Activated naive CD4-positive, alpha-beta T cell treated with anti-CD3 and anti-CD28 coated beads for 36 hours (primary cell): Measurements from ENCODE around the gene C1orf53. TPM values are rescaled to one million over a fixed set of nuclear protein-coding genes. Genes with fewer than 3 reads are reported as not detected.
A peak's percentile ranks its signal among the peaks of the same experiment; 100 is the strongest.

Experiments
- CTCF ChIA-PET: fragments of 350-600 bp; sonication (Branson Sonifier 250); formaldehyde crosslinking; loops from one replicate; lab custom pipeline; 2021; ENCODE audit warnings: antibody characterized with exemption; lab: Charles Lee
- DNase-seq: peaks from one replicate; pipeline ENCODE4 v3.0.0-alpha.2; 2020
- H3K27ac Mint-ChIP-seq: one replicate; pipeline ENCODE4 v1.8.0; 2021; ENCODE audit warnings: mild to moderate bottlenecking, mixed read lengths
- H3K27me3 Mint-ChIP-seq: one replicate; pipeline ENCODE4 v1.8.0; 2021; ENCODE audit warnings: low read depth, mixed read lengths
- H3K36me3 Mint-ChIP-seq: one replicate; pipeline ENCODE4 v1.8.0; 2021; ENCODE audit warnings: low read depth, mixed read lengths
- H3K4me1 Mint-ChIP-seq: one replicate; pipeline ENCODE4 v1.8.0; 2021; ENCODE audit warnings: low read depth, mixed read lengths
- H3K4me3 Mint-ChIP-seq: one replicate; pipeline ENCODE4 v1.8.0; 2021; ENCODE audit warnings: mild to moderate bottlenecking, moderate library complexity, mixed read lengths
- H3K9me3 Mint-ChIP-seq: one replicate; pipeline ENCODE4 v1.8.0; 2021; ENCODE audit warnings: mixed read lengths
- intact Hi-C: fragments of 100-400 bp; cut with micrococcal nuclease; formaldehyde crosslinking; loops from one replicate; pipeline ENCODE4 v1.15.1; 2023
- total RNA-seq, 2 experiments: library from RNA; stranded (reverse); gene quantifications; one replicate each; pipeline ENCODE4 v1.2.3, GENCODE V29; 2021

Gene C1orf53
- total RNA-seq, 2 experiments from 2014 or later = 0.52 TPM; not detected in 1

GRCh38 chr1:197909384-197909783 is 7.0 kb downstream of the C1orf53 start:
- CTCF ChIA-PET = interaction anchor here (0.7 to 1.8 kb wide), 3 partner anchors 10 to 295 kb away, joined by 3 to 4 read pairs (median 3); no protein-coding TSS in a partner anchor
- Mint-ChIP-seq H3K27ac (no peak overlapping the region), H3K27me3 (peaks cover 89% of the 10 kb centered on the region), H3K36me3 (no peaks in the 10 kb centered on the region), H3K9me3 (no peaks in the 10 kb centered on the region), H3K4me1 (peaks cover 51% of the 10 kb centered on the region), H3K4me3 (no peak overlapping the region)
- intact Hi-C loops = loop anchor here (1.0 kb wide), 1 partner anchor 9 kb away; no protein-coding TSS in a partner anchor
- no peak for DNase-seq

- Mint-ChIP-seq H3K27me3 (peaks cover 93% of the 10 kb centered on the region), H3K9me3 (no peaks in the 10 kb centered on the region), H3K27ac (no peak overlapping the region), H3K36me3 (no peaks in the 10 kb centered on the region), H3K4me1 (peaks cover 52% of the 10 kb centered on the region), H3K4me3 (peak overlapping the region; percentile 62)
- CTCF ChIA-PET = interaction anchor here (0.5 to 1.8 kb wide), 7 partner anchors 9 to 389 kb away, joined by 3 to 4 read pairs (median 3); no protein-coding TSS in a partner anchor
- intact Hi-C loops = loop anchor here (2.0 kb wide), 1 partner anchor 348 kb away; no protein-coding TSS in a partner anchor
- DNase-seq = no peak
These were observed 7.9 kb downstream of the C1orf53 start for GRCh38 chr1:197910120-197910991.

GRCh38 chr1:197911111-197911856 is 8.9 kb downstream of the C1orf53 start:
- DNase-seq = no peak
- H3K9me3 Mint-ChIP-seq = no peaks in the 10 kb centered on the region
- no peaks in the 10 kb centered on the region for H3K36me3 Mint-ChIP-seq
- intact Hi-C loops = loop anchor here (2.0 kb wide), 1 partner anchor 348 kb away; no protein-coding TSS in a partner anchor
- CTCF ChIA-PET = interaction anchor here (0.5 to 1.8 kb wide), 4 partner anchors 43 to 385 kb away, joined by 3 to 4 read pairs (median 4); no protein-coding TSS in a partner anchor
- H3K27ac Mint-ChIP-seq = no peak overlapping the region
- peaks cover 93% of the 10 kb centered on the region for H3K27me3 Mint-ChIP-seq
- H3K4me1 Mint-ChIP-seq = peaks cover 61% of the 10 kb centered on the region
- peak overlapping the region; percentile 79 for H3K4me3 Mint-ChIP-seq

- CTCF ChIA-PET = interaction anchor here (0.7 to 1.6 kb wide), 3 partner anchors 8 to 386 kb away, joined by 3 to 6 read pairs (median 4); no protein-coding TSS in a partner anchor
- peaks cover 69% of the 10 kb centered on the region for H3K4me1 Mint-ChIP-seq
- no peaks in the 10 kb centered on the region for H3K36me3 Mint-ChIP-seq
- peak overlapping the region; percentile 53 for H3K27ac Mint-ChIP-seq
- intact Hi-C loops = loop anchor here (2.0 kb wide), 1 partner anchor 347 kb away; no protein-coding TSS in a partner anchor
- DNase-seq = no peak
- peak overlapping the region; percentile 79 for H3K4me3 Mint-ChIP-seq
- no peaks in the 10 kb centered on the region for H3K9me3 Mint-ChIP-seq
- peaks cover 95% of the 10 kb centered on the region for H3K27me3 Mint-ChIP-seq
These were observed 9.6 kb downstream of the C1orf53 start for GRCh38 chr1:197911857-197912696.

- CTCF ChIA-PET = interaction anchor here (0.6 to 1.3 kb wide), 3 partner anchors 9 to 797 kb away, joined by 3 to 6 read pairs (median 3); no protein-coding TSS in a partner anchor
- DNase-seq = no peak
These were observed 10.5 kb downstream of the C1orf53 start for GRCh38 chr1:197912739-197913494.

GRCh38 chr1:197913495-197914276 is 11.3 kb downstream of the C1orf53 start:
- intact Hi-C loops = no loop called here
- Mint-ChIP-seq H3K9me3 (no peaks in the 10 kb centered on the region), H3K4me3 (peak overlapping the region; percentile 79), H3K36me3 (no peaks in the 10 kb centered on the region), H3K27me3 (peaks cover 95% of the 10 kb centered on the region), H3K4me1 (peaks cover 78% of the 10 kb centered on the region), H3K27ac (no peak overlapping the region)
- CTCF ChIA-PET = interaction anchor here (0.6 to 1.6 kb wide), 4 partner anchors 10 to 392 kb away, joined by 3 to 8 read pairs (median 6); no protein-coding TSS in a partner anchor
- no peak for DNase-seq

More at GRCh38 chr1:197912739-197913494, 10.5 kb downstream of the C1orf53 start:
- H3K27me3 Mint-ChIP-seq = peaks cover 96% of the 10 kb centered on the region
- peaks cover 77% of the 10 kb centered on the region for H3K4me1 Mint-ChIP-seq
- no peaks in the 10 kb centered on the region for H3K36me3 Mint-ChIP-seq
- peak overlapping the region; percentile 79 for H3K4me3 Mint-ChIP-seq
- intact Hi-C loops = no loop called here
- H3K9me3 Mint-ChIP-seq = no peaks in the 10 kb centered on the region
- no peak overlapping the region for H3K27ac Mint-ChIP-seq

- H3K36me3 Mint-ChIP-seq = no peaks in the 10 kb centered on the region
- H3K9me3 Mint-ChIP-seq = no peaks in the 10 kb centered on the region
- no peak overlapping the region for H3K4me3 Mint-ChIP-seq
- peaks cover 78% of the 10 kb centered on the region for H3K4me1 Mint-ChIP-seq
- no peak overlapping the region for H3K27ac Mint-ChIP-seq
- DNase-seq = no peak
- peaks cover 95% of the 10 kb centered on the region for H3K27me3 Mint-ChIP-seq
- CTCF ChIA-PET = interaction anchor here (0.6 to 1.6 kb wide), 5 partner anchors 10 to 393 kb away, joined by 3 to 8 read pairs (median 6); partner anchors contain the start of gene C1orf53
- intact Hi-C loops = no loop called here
These were observed 12.1 kb downstream of the C1orf53 start for GRCh38 chr1:197914510-197914909.

- H3K4me3 Mint-ChIP-seq = peak overlapping the region; percentile 55
- CTCF ChIA-PET = interaction anchor here (0.7 to 2.0 kb wide), 5 partner anchors 8 to 394 kb away, joined by 3 to 7 read pairs (median 6); partner anchors contain the start of gene C1orf53
- H3K9me3 Mint-ChIP-seq = no peaks in the 10 kb centered on the region
- H3K27ac Mint-ChIP-seq = no peak overlapping the region
- peaks cover 93% of the 10 kb centered on the region for H3K27me3 Mint-ChIP-seq
- no peak for DNase-seq
- H3K36me3 Mint-ChIP-seq = no peaks in the 10 kb centered on the region
- intact Hi-C loops = no loop called here
- peaks cover 79% of the 10 kb centered on the region for H3K4me1 Mint-ChIP-seq
These were observed 12.9 kb downstream of the C1orf53 start for GRCh38 chr1:197915260-197915861.

- H3K9me3 Mint-ChIP-seq = no peaks in the 10 kb centered on the region
- H3K27ac Mint-ChIP-seq = no peak overlapping the region
- intact Hi-C loops = loop anchor here (2.0 kb wide), 1 partner anchor 139 kb away; no protein-coding TSS in a partner anchor
- no peak for DNase-seq
- peak overlapping the region; percentile 55 for H3K4me3 Mint-ChIP-seq
- H3K27me3 Mint-ChIP-seq = peaks cover 94% of the 10 kb centered on the region
- peaks cover 77% of the 10 kb centered on the region for H3K4me1 Mint-ChIP-seq
- CTCF ChIA-PET = interaction anchor here (1.3 to 2.0 kb wide), 3 partner anchors 9 to 47 kb away, joined by 3 to 7 read pairs (median 6); partner anchors contain the start of gene C1orf53
- H3K36me3 Mint-ChIP-seq = no peaks in the 10 kb centered on the region
These were observed 13.6 kb downstream of the C1orf53 start for GRCh38 chr1:197915862-197916499.
